HG03064 (cell line): ENCODE results near the gene LRRC15.

ENCODE experiments used
- ATAC-seq: cut with Tn5 transposase; IDR thresholded peaks from one replicate; pipeline ENCODE4 v1.9.1; 2021; ENCODE audit warnings: low read depth; ENCODE audit not compliant: unreplicated experiment

The LRRC15 gene

GRCh38 chr3:194386066-194386465, 16.5 kb upstream of the LRRC15 start:
- ATAC-seq, result no peak

- no peak for ATAC-seq
Measured at GRCh38 chr3:194384569-194385001, 15.0 kb upstream of the LRRC15 start.

GRCh38 chr3:194384156-194384555, 14.6 kb upstream of the LRRC15 start:
- no peak for ATAC-seq

GRCh38 chr3:194383276-194383940, 13.9 kb upstream of the LRRC15 start:
- ATAC-seq, result no peak

GRCh38 chr3:194382892-194383223, 13.3 kb upstream of the LRRC15 start:
- ATAC-seq, result no peak

GRCh38 chr3:194382196-194382891, 12.8 kb upstream of the LRRC15 start:
- ATAC-seq, result no peak

GRCh38 chr3:194381460-194381875, 11.9 kb upstream of the LRRC15 start:
- ATAC-seq, result no peak

GRCh38 chr3:194380326-194380725, 10.8 kb upstream of the LRRC15 start:
- no peak for ATAC-seq

- no peak for ATAC-seq
Measured at GRCh38 chr3:194379651-194380050, 10.1 kb upstream of the LRRC15 start.

GRCh38 chr3:194379231-194379630, 9.7 kb upstream of the LRRC15 start:
- ATAC-seq, result no peak

GRCh38 chr3:194377708-194378107, 8.2 kb upstream of the LRRC15 start:
- ATAC-seq, result no peak

GRCh38 chr3:194376241-194376560, 6.7 kb upstream of the LRRC15 start:
- ATAC-seq, result no peak

- ATAC-seq, result no peak
Measured at GRCh38 chr3:194375473-194376240, 6.1 kb upstream of the LRRC15 start.

- no peak for ATAC-seq
Measured at GRCh38 chr3:194374935-194375334, 5.4 kb upstream of the LRRC15 start.

- ATAC-seq, result no peak
Measured at GRCh38 chr3:194373899-194374298, 4.4 kb upstream of the LRRC15 start.

GRCh38 chr3:194373028-194373427, 3.5 kb upstream of the LRRC15 start:
- ATAC-seq, result no peak

GRCh38 chr3:194370753-194371152, 1.2 kb upstream of the LRRC15 start:
- ATAC-seq, result no peak

- ATAC-seq, result no peak
Measured at GRCh38 chr3:194368918-194369317, 625 bp downstream of the LRRC15 start.

- ATAC-seq, result no peak
Measured at GRCh38 chr3:194367992-194368841, 1.3 kb downstream of the LRRC15 start.

GRCh38 chr3:194365978-194366490, 3.5 kb downstream of the LRRC15 start:
- ATAC-seq, result no peak

GRCh38 chr3:194365526-194365925, 4.0 kb downstream of the LRRC15 start:
- no peak for ATAC-seq
